NCI-H1048 (cell line): ENCODE measurements around the gene XIST.
"Not testable (repeated sequence)": the region's sequence is repeated elsewhere in the genome, so short reads cannot be mapped to it uniquely, and the experiment has no call there.

ENCODE experiments used
- DNase-seq: peaks from one replicate; lab custom pipeline; 2025; lab: John Stamatoyannopoulos, UW

Gene XIST

GRCh38 chrX:73804109-73804508 lies 48.4 kb downstream of the XIST start:
- DNase-seq: not testable (repeated sequence)

- no peak for DNase-seq
These were observed 52.6 kb downstream of the XIST start for GRCh38 chrX:73799888-73800287.

GRCh38 chrX:73792511-73792910 lies 60.0 kb downstream of the XIST start:
- DNase-seq: not testable (repeated sequence)

GRCh38 chrX:73785493-73785892 lies 67.0 kb downstream of the XIST start:
- no peak for DNase-seq
